Measurements from ENCODE around the gene ADD1. TPM values are rescaled to one million over a fixed set of nuclear protein-coding genes. Genes with fewer than 3 reads are reported as not detected.

Gene ADD1
- total and polyA plus RNA-seq, 8 donors: 70.9 to 160 (median 92.0) TPM

GRCh38 chr4:2832309-2832980, 11.2 kb upstream of the ADD1 start:
- no peaks in the 10 kb centered on the region for H3K9me3 ChIP-seq
- intact Hi-C loops (cut with DNase I): no loop called here
- ATAC-seq (no peak), DNase-seq (peak in 2 of 6 donors; percentile 1 to 47), FAIRE-seq (no peak)
- peaks cover 0 to 5% (median 0%) of the 10 kb centered on the region in 3 donors for H3K4me1 ChIP-seq
- no peaks in the 10 kb centered on the region for H3K27me3 ChIP-seq
- no peak for TF ChIP-seq CTCF (IDR thresholded peaks at IDR 0.05)
- 93 to 95% methylated on average over 20 of the region's 20 CpGs for WGBS, 2 donors
- H3K27ac ChIP-seq: no peak overlapping the region
- H3K36me3 ChIP-seq: peaks cover 0 to 7% (median 3%) of the 10 kb centered on the region in 3 donors
- H3K4me3 ChIP-seq: no peak overlapping the region

- Histone ChIP-seq H3K4me3 (no peak overlapping the region), H3K4me1 (peaks cover 0 to 5% (median 0%) of the 10 kb centered on the region in 3 donors), H3K27ac (no peak overlapping the region), H3K36me3 (peaks cover 0 to 7% (median 3%) of the 10 kb centered on the region in 3 donors), H3K9me3 (no peaks in the 10 kb centered on the region), H3K27me3 (no peaks in the 10 kb centered on the region)
- 94 to 98% methylated on average over 18 to 19 of the region's 19 CpGs for WGBS, 2 donors
- DNase-seq (peak in 1 of 6 donors; percentile 2), ATAC-seq (no peak), FAIRE-seq (no peak)
- intact Hi-C loops (cut with DNase I): no loop called here
- TF ChIP-seq CTCF (IDR thresholded peaks at IDR 0.05): no peak
Measured at GRCh38 chr4:2832981-2833670, 10.5 kb upstream of the ADD1 start.

GRCh38 chr4:2833671-2834000, 10.0 kb upstream of the ADD1 start:
- H3K27me3 ChIP-seq: no peaks in the 10 kb centered on the region
- peaks cover 0 to 7% (median 3%) of the 10 kb centered on the region in 3 donors for H3K36me3 ChIP-seq
- H3K4me3 ChIP-seq: no peak overlapping the region
- TF ChIP-seq CTCF (IDR thresholded peaks at IDR 0.05): no peak
- 96 to 98% methylated on average over 7 of the region's 7 CpGs for WGBS, 2 donors
- intact Hi-C loops (cut with DNase I): no loop called here
- H3K4me1 ChIP-seq: peaks cover 0 to 5% (median 0%) of the 10 kb centered on the region in 3 donors
- no peaks in the 10 kb centered on the region for H3K9me3 ChIP-seq
- H3K27ac ChIP-seq: no peak overlapping the region
- ATAC-seq (no peak), FAIRE-seq (no peak), DNase-seq (peak in 2 of 6 donors; percentile 2 to 66)

- no peak for TF ChIP-seq CTCF (IDR thresholded peaks at IDR 0.05)
- intact Hi-C loops (cut with DNase I): no loop called here
- peaks cover 0 to 5% (median 0%) of the 10 kb centered on the region in 3 donors for H3K4me1 ChIP-seq
- no peaks in the 10 kb centered on the region for H3K9me3 ChIP-seq
- H3K27me3 ChIP-seq: no peaks in the 10 kb centered on the region
- ATAC-seq (no peak), FAIRE-seq (no peak), DNase-seq (peak in 2 of 6 donors; percentile 1 to 58)
- H3K27ac ChIP-seq: no peak overlapping the region
- H3K36me3 ChIP-seq: peaks cover 0 to 7% (median 3%) of the 10 kb centered on the region in 3 donors
- WGBS, 2 donors: 87 to 88% methylated on average over 12 to 13 of the region's 13 CpGs
- H3K4me3 ChIP-seq: no peak overlapping the region
Measured at GRCh38 chr4:2834001-2834921, 9.4 kb upstream of the ADD1 start.
